HepG2 (cell line): Measurements from ENCODE around the gene DDIT4. TPM values are rescaled to one million over a fixed set of nuclear protein-coding genes. Genes with fewer than 3 reads are reported as not detected.

ENCODE experiments used
- BORCS8-MEF2B ChIP-seq: sonication (generic); formaldehyde crosslinking; IDR thresholded peaks from 2 replicates; pipeline ENCODE4 v1.8.0; 2022; ENCODE audit warnings: mild to moderate bottlenecking, missing genetic modification reagents
- EP300 ChIP-seq, 3 experiments: sonication (generic) in 1 of 3; formaldehyde crosslinking in 1 of 3; IDR thresholded peaks; 2 replicates each; pipeline versions ENCODE4 v1.5.1 to v1.6.1; 2011 to 2020; ENCODE audit warnings: low read depth in 2 of 3, low read length in 2 of 3, borderline replicate concordance in 1 of 3, improper control_type of control experiment in 1 of 3, mild to moderate bottlenecking in 1 of 3, missing genetic modification reagents in 1 of 3, moderate library complexity in 1 of 3
- GLMP ChIP-seq: sonication (generic); formaldehyde crosslinking; IDR thresholded peaks from 2 replicates; pipeline ENCODE4 v1.9.0; 2021; ENCODE audit warnings: missing genetic modification reagents, mild to moderate bottlenecking, borderline replicate concordance
- KAT7 ChIP-seq: IDR thresholded peaks from 2 replicates; pipeline ENCODE4 v1.6.1; 2018; ENCODE audit warnings: borderline replicate concordance, missing compliant biosample characterization
- KLF9 ChIP-seq: IDR thresholded peaks from 2 replicates; pipeline ENCODE4 v1.6.1; 2016; ENCODE audit warnings: low read depth
- LCORL ChIP-seq, 2 experiments: fragments of 450-650 bp in 1 of 2; sonication (generic) in 1 of 2; formaldehyde crosslinking in 1 of 2; IDR thresholded peaks; 2 replicates each; pipeline versions ENCODE4 v1.5.0 to v1.6.1; 2017 to 2020; ENCODE audit warnings: antibody characterized with exemption in 1 of 2, missing genetic modification reagents in 1 of 2
- MIER2 ChIP-seq: IDR thresholded peaks from 2 replicates; pipeline ENCODE4 v1.6.1; 2016; ENCODE audit warnings: missing biosample characterization, missing genetic modification reagents
- MTA3 ChIP-seq: sonication (generic); formaldehyde crosslinking; IDR thresholded peaks from 2 replicates; pipeline ENCODE4 v1.4.0; 2020; ENCODE audit warnings: missing genetic modification reagents
- PLSCR1 ChIP-seq: sonication (generic); formaldehyde crosslinking; IDR thresholded peaks from 2 replicates; pipeline ENCODE4 v1.5.0; 2020; ENCODE audit warnings: missing genetic modification reagents, mild to moderate bottlenecking, borderline replicate concordance
- PRDM15 ChIP-seq: sonication (generic); formaldehyde crosslinking; IDR thresholded peaks from 2 replicates; pipeline ENCODE4 v1.4.0; 2020; ENCODE audit warnings: missing genetic modification reagents
- SNAPC5 ChIP-seq: sonication (generic); formaldehyde crosslinking; IDR thresholded peaks from 2 replicates; pipeline ENCODE4 v1.8.1; 2023; ENCODE audit warnings: mild to moderate bottlenecking, missing genetic modification reagents, borderline replicate concordance
- STAT6 ChIP-seq: sonication (generic); formaldehyde crosslinking; IDR thresholded peaks from 2 replicates; pipeline ENCODE4 v1.4.0; 2020; ENCODE audit warnings: missing genetic modification reagents, mild to moderate bottlenecking, borderline replicate concordance
- ZBTB7B ChIP-seq: sonication (generic); formaldehyde crosslinking; IDR thresholded peaks from 2 replicates; pipeline ENCODE4 v1.4.0; 2020; ENCODE audit warnings: missing genetic modification reagents
- ZNF20 ChIP-seq: sonication (generic); formaldehyde crosslinking; IDR thresholded peaks from 2 replicates; pipeline ENCODE4 v1.4.0; 2020; ENCODE audit warnings: mild to moderate bottlenecking, moderate library complexity, missing genetic modification reagents
- ZNF3 ChIP-seq: IDR thresholded peaks from 2 replicates; pipeline ENCODE4 v1.7.0; 2017; ENCODE audit warnings: inconsistent platforms
- ZNF317 ChIP-seq: sonication (generic); formaldehyde crosslinking; IDR thresholded peaks from 2 replicates; pipeline ENCODE4 v1.5.0; 2020; ENCODE audit warnings: mild to moderate bottlenecking, missing genetic modification reagents
- ZNF44 ChIP-seq: sonication (generic); formaldehyde crosslinking; IDR thresholded peaks from 2 replicates; pipeline ENCODE4 v1.5.1; 2020; ENCODE audit warnings: mild to moderate bottlenecking, missing genetic modification reagents
- ZNF549 ChIP-seq: sonication (generic); formaldehyde crosslinking; IDR thresholded peaks from 2 replicates; pipeline ENCODE4 v1.5.0; 2020; ENCODE audit warnings: missing genetic modification reagents
- ZNF577 ChIP-seq: sonication (generic); formaldehyde crosslinking; IDR thresholded peaks from 2 replicates; pipeline ENCODE4 v1.4.0; 2020; ENCODE audit warnings: mild to moderate bottlenecking, low read depth, missing genetic modification reagents, borderline replicate concordance
- polyA plus RNA-seq, 8 experiments: library from polyadenylated mRNA; depleted of rRNA in 3 of 8; stranded (reverse) in 7 of 8; unstranded in 1 of 8; fragments of >200 nt; fragmentation: Illumina TruSeq in 4 of 8; extraction: Trizol in 4 of 8; gene quantifications; 2 replicates each; pipeline versions ENCODE4 v1.2.1 to v1.2.3, GENCODE V29; 2011 to 2016; ENCODE audit warnings: low read depth in 4 of 8, missing spikeins in 1 of 8, mixed read lengths in 1 of 8; ENCODE audit not compliant: insufficient read depth in 1 of 8
- total RNA-seq, 5 experiments: library from RNA; depleted of rRNA; stranded (reverse); fragments of >200 nt; fragmentation: Illumina TruSeq; extraction: Trizol; gene quantifications; 2 replicates each; pipeline ENCODE4 v1.2.3, GENCODE V29; 2016; ENCODE audit warnings: low read depth in 1 of 5

Gene DDIT4
- total and polyA plus RNA-seq, 2 of the 13 experiments (the other 11 are each of a cell fraction or from before 2014, with no cell fraction given): 35.6 to 40.7 TPM

- TF ChIP-seq EP300 (IDR thresholded peaks at IDR 0.05; ENCODE audit: low read depth in 2 of 2, low read length in 2 of 2) (peak in 1 of 2 experiments; percentile 87; a peak in 3 of 4 replicates), EP300 (CRISPR knock-in tag; IDR thresholded peaks at IDR 0.05; ENCODE audit: borderline replicate concordance) (peak; percentile 34; the same call in 1 of the 2 replicates), ZNF549 (CRISPR knock-in tag) (peak; percentile 52; the same call in 1 of the 2 replicates), PRDM15 (CRISPR knock-in tag) (0 out of 2 replicates have a peak, but pooled peaks have one; percentile 42), STAT6 (no peak), PLSCR1 (CRISPR knock-in tag) (peak; percentile 61; the same call in 1 of the 2 replicates), GLMP (CRISPR knock-in tag) (0 out of 2 replicates have a peak, but pooled peaks have one; percentile 49), ZBTB7B (CRISPR knock-in tag) (peak; percentile 84; the same call in 1 of the 2 replicates), BORCS8-MEF2B (no peak; the same call in 1 of the 2 replicates), ZNF20 (CRISPR knock-in tag) (no peak), ZNF3 (CRISPR knock-in tag) (no peak; the same call in 1 of the 2 replicates), SNAPC5 (CRISPR knock-in tag) (no peak), ZNF577 (CRISPR knock-in tag) (0 out of 2 replicates have a peak, but pooled peaks have one; percentile 8), LCORL (IDR thresholded peaks at IDR 0.05) (no peak), LCORL (CRISPR knock-in tag; IDR thresholded peaks at IDR 0.05) (peak; percentile 90), KAT7 (CRISPR knock-in tag) (no peak), ZNF317 (CRISPR knock-in tag) (peak; percentile 47; the same call in 1 of the 2 replicates), MIER2 (CRISPR knock-in tag) (no peak), KLF9 (no peak), ZNF44 (0 out of 2 replicates have a peak, but pooled peaks have one; percentile 36), MTA3 (CRISPR knock-in tag) (no peak)
Measured at GRCh38 chr10:72319416-72320254, 45.9 kb downstream of the DDIT4 start (continued).
